Effector memory CD4-positive, alpha-beta T cell (primary cell): ENCODE results near the gene LCP2.

Source experiments
- DNase-seq, 3 donors: peaks; one replicate each; pipeline ENCODE4 v3.0.0-alpha.2; 2020
- H3K27ac ChIP-seq: 2 replicates; pipeline ENCODE4 v1.7.0; 2013; ENCODE audit warnings: mild to moderate bottlenecking, low read length, moderate library complexity; ENCODE audit not compliant: insufficient read depth, poor library complexity, severe bottlenecking
- H3K27me3 ChIP-seq: replicated peaks from 2 replicates; pipeline ENCODE4 v1.7.0; 2013; ENCODE audit warnings: mild to moderate bottlenecking, low read length; ENCODE audit not compliant: insufficient read depth, control insufficient read depth, poor library complexity, severe bottlenecking
- H3K36me3 ChIP-seq: 2 replicates; pipeline ENCODE4 v1.7.0; 2013; ENCODE audit warnings: mild to moderate bottlenecking, low read length, moderate library complexity; ENCODE audit not compliant: control insufficient read depth, insufficient read depth
- H3K4me1 ChIP-seq: 2 replicates; pipeline ENCODE4 v1.7.0; 2013; ENCODE audit warnings: low read length, mild to moderate bottlenecking; ENCODE audit not compliant: control insufficient read depth, insufficient read depth, poor library complexity, severe bottlenecking
- H3K4me3 ChIP-seq: 2 replicates; pipeline ENCODE4 v1.7.0; 2013; ENCODE audit warnings: low read length, low read depth, mild to moderate bottlenecking; ENCODE audit not compliant: insufficient read depth, poor library complexity, severe bottlenecking
- H3K9me3 ChIP-seq: 2 replicates; pipeline ENCODE4 v1.7.0; 2013; ENCODE audit warnings: mild to moderate bottlenecking, low read length, moderate library complexity; ENCODE audit not compliant: control insufficient read depth

Gene LCP2

GRCh38 chr5:170308686-170309085, 11.1 kb upstream of the LCP2 start:
- DNase-seq = no peak
- Histone ChIP-seq H3K27ac (no peak overlapping the region), H3K9me3 (no peaks in the 10 kb centered on the region), H3K36me3 (no peaks in the 10 kb centered on the region), H3K4me3 (no peak overlapping the region), H3K27me3 (no peaks in the 10 kb centered on the region), H3K4me1 (peaks cover 30% of the 10 kb centered on the region)

GRCh38 chr5:170307575-170308465, 10.2 kb upstream of the LCP2 start:
- H3K4me3 ChIP-seq = no peak overlapping the region
- H3K9me3 ChIP-seq = no peaks in the 10 kb centered on the region

GRCh38 chr5:170306381-170306831, 8.8 kb upstream of the LCP2 start:
- DNase-seq = no peak
- Histone ChIP-seq H3K4me1 (peaks cover 27% of the 10 kb centered on the region), H3K4me3 (no peak overlapping the region), H3K9me3 (no peaks in the 10 kb centered on the region), H3K36me3 (no peaks in the 10 kb centered on the region), H3K27me3 (no peaks in the 10 kb centered on the region), H3K27ac (no peak overlapping the region)

More at GRCh38 chr5:170307575-170308465, 10.2 kb upstream of the LCP2 start:
- Histone ChIP-seq H3K27me3 (no peaks in the 10 kb centered on the region), H3K4me1 (peaks cover 29% of the 10 kb centered on the region), H3K36me3 (no peaks in the 10 kb centered on the region), H3K27ac (no peak overlapping the region)
- no peak for DNase-seq

- H3K27me3 ChIP-seq = no peaks in the 10 kb centered on the region
- no peaks in the 10 kb centered on the region for H3K36me3 ChIP-seq
- DNase-seq = no peak
- H3K4me3 ChIP-seq = no peak overlapping the region
- H3K4me1 ChIP-seq = peaks cover 31% of the 10 kb centered on the region
- no peak overlapping the region for H3K27ac ChIP-seq
- H3K9me3 ChIP-seq = no peaks in the 10 kb centered on the region
Measured at GRCh38 chr5:170305646-170306025, 8.1 kb upstream of the LCP2 start.

- H3K27me3 ChIP-seq = no peaks in the 10 kb centered on the region
- H3K36me3 ChIP-seq = no peaks in the 10 kb centered on the region
- no peak overlapping the region for H3K27ac ChIP-seq
- peaks cover 33% of the 10 kb centered on the region for H3K4me1 ChIP-seq
- H3K4me3 ChIP-seq = no peak overlapping the region
- no peaks in the 10 kb centered on the region for H3K9me3 ChIP-seq
- no peak for DNase-seq
Measured at GRCh38 chr5:170305016-170305645, 7.6 kb upstream of the LCP2 start.

GRCh38 chr5:170303549-170303948, 6.0 kb upstream of the LCP2 start:
- peak overlapping the region; percentile 86 for H3K27ac ChIP-seq
- H3K9me3 ChIP-seq = no peaks in the 10 kb centered on the region
- peak overlapping the region; percentile 1 for H3K4me3 ChIP-seq
- no peaks in the 10 kb centered on the region for H3K36me3 ChIP-seq
- no peaks in the 10 kb centered on the region for H3K27me3 ChIP-seq
- no peak for DNase-seq
- peaks cover 39% of the 10 kb centered on the region for H3K4me1 ChIP-seq

GRCh38 chr5:170302653-170303501, 5.3 kb upstream of the LCP2 start:
- Histone ChIP-seq H3K4me1 (peaks cover 46% of the 10 kb centered on the region), H3K27me3 (no peaks in the 10 kb centered on the region), H3K27ac (peak overlapping the region; percentile 86), H3K4me3 (peak overlapping the region; percentile 22), H3K36me3 (no peaks in the 10 kb centered on the region), H3K9me3 (no peaks in the 10 kb centered on the region)
- peak; percentile 71 to 75 (median 73) for DNase-seq

GRCh38 chr5:170301981-170302652, 4.5 kb upstream of the LCP2 start:
- no peak for DNase-seq
- peak overlapping the region; percentile 22 for H3K4me3 ChIP-seq
- no peaks in the 10 kb centered on the region for H3K9me3 ChIP-seq
- no peaks in the 10 kb centered on the region for H3K27me3 ChIP-seq
- peaks cover 4% of the 10 kb centered on the region for H3K36me3 ChIP-seq
- peaks cover 47% of the 10 kb centered on the region for H3K4me1 ChIP-seq
- peak overlapping the region; percentile 86 for H3K27ac ChIP-seq

GRCh38 chr5:170301149-170301548, 3.6 kb upstream of the LCP2 start:
- Histone ChIP-seq H3K27me3 (no peaks in the 10 kb centered on the region), H3K36me3 (peaks cover 4% of the 10 kb centered on the region), H3K27ac (no peak overlapping the region), H3K4me1 (peaks cover 47% of the 10 kb centered on the region), H3K9me3 (no peaks in the 10 kb centered on the region), H3K4me3 (no peak overlapping the region)
- DNase-seq = no peak
